NCI-H2171 treated with DMSO at 0.1 percent for 48 hours (cell line): ENCODE data around the gene NTM.

Source experiments
- DNase-seq: peaks from one replicate; lab custom pipeline; 2025; lab: John Stamatoyannopoulos, UW

NTM gene

DNA sequence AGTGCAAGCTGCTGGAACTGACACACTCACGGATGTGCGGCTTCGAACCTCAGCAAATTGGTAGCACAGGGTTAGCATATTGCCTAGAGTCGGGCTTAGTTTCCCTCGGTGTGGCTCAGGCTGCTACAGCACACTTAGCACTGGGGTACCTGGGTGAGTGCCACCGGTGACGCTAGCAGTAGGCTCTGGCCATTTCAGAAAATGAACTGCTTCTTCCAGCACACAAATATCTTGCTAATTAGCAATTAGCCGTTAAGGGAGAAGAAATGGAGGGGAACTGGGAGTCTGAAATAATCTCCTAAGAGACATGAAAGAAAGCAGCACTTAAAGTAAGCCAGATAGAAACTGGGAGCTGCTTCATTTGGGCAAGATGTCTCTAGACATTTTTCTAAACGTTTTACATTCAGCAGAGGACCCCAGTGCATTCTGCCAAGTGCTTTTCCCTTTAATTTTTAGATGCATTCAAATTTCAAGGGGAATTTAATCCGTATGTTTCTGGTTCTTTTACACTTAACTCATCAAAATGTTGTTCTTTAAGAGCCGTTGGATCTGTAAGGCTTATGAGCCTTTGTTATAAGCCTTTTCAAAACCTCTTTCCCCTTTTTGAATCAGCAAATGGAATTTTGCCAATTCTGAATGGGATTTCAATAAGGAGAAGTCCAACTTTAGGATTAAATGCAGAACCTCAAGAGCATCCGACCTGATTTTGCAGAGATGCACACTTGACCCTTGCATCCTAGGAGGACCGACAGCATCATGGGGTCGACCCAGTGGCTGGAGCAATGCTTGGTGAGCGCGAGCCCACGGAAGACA lies 708.1 kb downstream of the NTM start:
- no peak for DNase-seq

DNA sequence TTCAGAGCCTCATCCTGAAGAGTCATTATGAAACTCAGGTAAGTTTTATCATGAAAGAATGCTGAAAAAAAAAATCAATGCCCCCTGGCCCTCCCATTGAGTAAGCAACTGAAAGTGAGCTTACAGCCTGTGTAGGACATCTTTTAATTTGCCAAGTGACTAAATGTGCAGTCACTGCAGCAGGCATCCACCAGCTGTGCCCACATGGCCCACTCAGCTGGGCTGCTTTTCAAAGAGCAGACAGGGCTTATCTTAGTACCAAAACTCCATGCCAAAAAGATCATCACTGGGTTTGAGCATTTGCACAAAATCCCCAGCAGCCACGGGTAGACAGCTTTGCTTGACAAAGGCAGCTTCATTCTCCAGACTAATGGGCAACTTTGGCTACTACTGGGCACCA lies 709.7 kb downstream of the NTM start:
- DNase-seq: no peak

DNA sequence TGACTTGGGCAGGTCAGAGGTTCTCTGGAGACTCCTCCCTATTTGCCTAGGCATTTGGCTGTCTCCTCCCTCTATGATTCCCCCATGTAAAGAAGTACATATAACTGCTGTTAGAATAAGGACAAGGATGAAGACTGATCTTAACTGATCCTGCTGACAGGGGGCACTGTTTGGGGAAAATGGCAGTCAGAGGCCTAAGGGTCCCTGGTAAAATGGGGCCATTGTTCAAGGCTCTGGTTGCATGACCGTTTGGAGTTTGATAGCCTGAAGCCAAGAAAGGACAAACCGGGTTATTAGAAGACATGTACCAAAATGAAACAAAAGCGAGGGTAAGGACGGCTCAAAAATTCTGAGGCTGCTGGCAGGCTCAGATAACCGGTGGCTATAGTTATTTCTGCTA lies 712.2 kb downstream of the NTM start:
- no peak for DNase-seq

DNA sequence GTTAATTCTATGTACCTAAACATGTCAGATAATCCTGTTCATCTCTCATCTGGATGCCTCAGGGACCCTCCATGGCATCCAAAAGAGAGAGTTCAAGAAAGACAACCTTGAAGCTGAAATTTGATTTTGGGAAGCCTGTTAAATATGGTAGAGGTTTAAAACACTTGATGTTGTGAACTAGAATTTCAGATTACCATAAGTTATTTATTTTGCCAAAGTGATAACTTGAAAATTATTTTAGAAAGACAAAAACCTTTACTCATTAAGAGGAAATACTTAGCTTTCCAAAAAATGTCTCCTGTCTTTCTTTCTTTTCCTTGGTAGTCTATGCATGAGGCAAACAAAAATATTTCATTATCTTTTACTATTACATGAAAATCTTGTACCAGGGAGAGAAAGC lies 714.0 kb downstream of the NTM start:
- DNase-seq: no peak

DNA sequence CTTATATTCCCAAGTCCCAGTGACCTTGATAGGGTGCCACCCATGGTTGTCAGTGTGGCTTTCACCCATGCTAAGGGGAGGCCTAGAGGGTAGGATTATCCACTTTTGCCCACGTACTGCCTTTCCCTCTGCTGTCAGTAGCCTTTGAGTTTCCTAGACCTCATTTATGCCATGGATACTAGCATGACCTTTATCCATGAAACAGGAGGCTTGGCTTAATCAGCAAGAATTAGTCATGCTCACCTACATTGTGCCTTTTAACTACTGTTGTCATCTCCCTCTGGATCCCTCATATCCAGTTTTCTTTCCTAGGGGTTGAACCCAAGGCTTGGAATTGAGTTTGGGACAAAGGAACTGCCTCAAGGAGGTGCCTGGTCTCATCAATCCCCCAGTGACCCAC lies 716.7 kb downstream of the NTM start:
- no peak for DNase-seq

DNA sequence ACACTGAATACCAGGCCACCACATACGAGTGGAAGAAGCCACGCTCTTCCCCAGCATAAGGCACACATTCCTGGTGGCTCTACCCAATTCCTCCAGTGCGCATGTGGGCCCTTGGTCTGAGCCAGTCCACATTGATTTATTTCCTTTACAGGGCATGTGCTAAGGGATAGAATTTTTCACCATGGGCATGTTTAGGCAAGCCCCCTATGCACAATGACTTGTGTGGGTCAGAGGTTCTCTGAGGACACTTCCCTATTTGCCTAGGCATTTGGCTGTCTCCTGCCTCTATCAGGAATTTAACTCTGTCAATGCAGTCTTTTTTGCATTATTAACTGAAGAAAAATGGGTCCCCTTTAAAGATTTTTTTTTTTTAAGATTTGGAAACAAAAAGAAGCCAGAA lies 718.1 kb downstream of the NTM start:
- DNase-seq: no peak

DNA sequence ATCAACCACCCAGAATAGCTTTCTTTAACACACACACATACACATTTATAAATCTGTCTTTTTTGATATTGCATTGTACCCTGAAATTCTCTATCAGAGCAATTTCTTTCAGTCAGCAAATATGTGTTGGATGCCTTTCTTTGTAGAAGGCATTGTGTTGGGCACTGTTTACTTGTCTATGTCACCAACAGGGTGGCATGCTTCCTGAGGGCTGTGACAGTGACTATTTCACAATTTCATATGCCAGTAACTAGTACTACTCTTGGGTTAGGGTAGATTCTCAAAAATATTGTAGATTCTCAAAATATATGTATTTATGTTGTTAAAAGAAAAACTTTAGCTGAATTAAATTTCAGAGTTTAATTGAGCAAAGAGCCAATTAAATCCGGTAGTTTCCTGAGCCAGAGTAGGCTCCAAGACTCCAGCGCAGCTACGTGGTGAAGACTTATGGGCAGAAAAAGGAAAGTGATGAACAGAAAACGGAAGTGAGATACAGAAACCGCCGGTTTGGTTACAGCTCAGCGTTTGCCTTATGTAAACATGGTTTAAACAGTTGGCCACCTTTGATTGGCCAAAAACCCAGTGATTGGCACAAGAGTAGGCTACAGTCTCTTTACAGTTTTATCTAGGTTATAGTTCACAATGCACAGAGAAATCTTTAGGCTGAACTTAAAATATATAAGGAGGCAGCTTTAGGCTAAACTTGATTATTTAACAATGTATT lies 723.3 kb downstream of the NTM start:
- DNase-seq: no peak

DNA sequence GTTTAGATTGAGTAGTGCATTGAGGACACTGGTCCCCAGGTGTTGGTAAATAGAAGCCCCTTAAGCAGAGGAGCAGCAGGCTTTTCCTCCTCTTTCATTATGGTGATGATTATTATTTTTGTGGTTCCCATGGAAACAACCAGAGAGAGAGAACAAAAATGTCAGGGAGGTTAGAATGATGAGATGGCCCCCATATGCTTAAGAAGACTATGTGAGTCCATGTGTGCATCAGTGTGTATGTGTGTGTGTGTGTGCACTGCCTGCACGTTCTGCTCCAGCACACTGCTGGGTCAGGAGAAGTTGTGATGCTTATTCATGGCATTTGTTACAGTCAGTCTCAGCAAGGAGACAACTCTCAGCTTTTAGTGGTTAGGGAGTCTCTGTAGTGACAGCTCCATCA lies 724.2 kb downstream of the NTM start:
- DNase-seq: no peak

DNA sequence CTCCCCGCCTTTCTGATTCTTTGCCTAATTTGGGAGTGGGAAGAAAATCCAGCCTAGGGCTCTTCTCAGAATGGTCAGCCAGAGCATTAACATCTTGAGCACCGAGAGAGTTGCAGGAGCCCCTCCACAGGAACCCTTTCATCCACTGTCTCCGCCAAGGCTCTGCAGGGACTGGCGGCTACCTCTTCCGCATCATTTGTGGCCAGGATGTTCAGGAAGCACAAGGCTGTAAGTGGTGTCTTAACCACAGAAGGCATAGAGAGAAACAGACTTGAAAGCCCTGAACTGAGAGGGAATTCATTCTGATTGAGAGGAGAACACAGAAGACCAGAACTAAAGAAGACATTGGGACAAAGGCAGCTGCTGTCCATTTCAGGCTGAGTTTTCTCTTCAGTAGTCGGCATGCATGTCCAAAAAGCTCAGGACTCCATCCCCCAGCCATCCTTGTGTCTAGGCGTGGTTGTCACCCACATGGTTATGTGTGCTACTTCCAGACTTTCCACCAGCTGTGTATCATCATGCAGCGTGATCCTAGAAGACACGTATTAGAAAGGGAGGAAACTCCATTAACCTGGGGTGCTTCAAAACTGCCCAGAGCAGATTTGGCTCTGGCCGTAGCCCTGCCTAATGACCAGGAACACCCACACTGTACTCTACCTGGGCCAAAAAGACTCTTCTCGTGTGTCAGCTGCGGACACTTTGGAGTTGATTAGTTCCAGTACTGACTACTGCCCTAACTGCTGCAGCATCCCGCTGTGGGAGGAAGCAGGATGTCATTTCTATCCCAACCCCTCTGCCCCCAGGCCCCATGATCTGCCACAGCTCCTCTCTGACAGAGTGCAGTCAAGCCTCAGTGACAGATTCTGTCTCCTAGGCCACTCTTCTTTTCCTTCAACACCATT lies 725.1 kb downstream of the NTM start:
- DNase-seq: no peak

DNA sequence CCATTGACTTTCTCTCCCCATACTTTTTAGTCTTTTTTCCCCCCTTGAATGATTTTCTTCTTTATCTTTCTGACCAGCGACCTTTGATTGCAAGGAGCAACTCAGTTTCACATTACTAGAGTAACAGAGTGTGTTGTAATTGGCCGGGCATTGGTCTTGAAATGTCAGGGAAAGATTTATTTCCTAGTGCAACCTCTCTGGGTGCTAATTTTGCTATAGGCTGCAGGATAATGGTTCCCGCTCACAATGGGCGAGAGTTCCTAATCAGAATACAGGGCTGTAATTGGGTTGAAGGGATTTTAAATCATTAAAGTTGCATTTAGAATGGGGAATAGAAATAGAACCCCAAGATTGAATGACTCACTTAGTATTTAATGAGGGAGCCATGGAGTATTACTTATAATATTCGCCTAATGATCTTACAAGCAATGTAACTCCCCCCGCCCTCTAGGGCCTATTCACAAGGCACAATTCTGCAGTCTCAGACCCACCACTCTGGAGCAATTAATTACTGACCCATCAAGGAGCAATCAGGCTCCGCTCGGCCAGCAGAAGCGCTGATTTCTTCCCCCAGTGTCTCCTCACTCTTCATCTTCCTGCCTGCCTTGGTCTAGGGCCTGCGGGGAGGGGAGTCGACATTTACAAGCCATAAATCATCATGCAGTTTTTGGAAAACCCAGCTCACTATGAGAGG lies 725.9 kb downstream of the NTM start:
- DNase-seq: no peak

DNA sequence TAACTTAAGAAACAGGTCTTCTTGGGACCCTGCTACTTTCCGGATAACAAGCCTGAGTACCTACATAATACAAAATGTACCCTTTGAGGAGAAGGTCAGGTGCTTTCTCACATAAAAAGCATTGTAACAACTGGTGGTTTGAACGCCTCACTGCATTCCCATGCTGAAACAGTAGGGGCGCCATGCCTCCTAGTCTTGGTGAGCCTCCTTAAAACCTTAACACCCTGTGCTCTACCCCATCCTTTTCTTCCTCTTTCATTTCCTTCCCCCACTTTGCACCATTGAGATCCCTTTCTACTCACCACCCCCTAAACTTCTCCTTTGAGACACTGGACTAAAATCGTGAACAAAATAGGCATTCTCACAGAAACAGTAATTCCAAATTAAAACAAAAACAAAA lies 729.3 kb downstream of the NTM start:
- no peak for DNase-seq

DNA sequence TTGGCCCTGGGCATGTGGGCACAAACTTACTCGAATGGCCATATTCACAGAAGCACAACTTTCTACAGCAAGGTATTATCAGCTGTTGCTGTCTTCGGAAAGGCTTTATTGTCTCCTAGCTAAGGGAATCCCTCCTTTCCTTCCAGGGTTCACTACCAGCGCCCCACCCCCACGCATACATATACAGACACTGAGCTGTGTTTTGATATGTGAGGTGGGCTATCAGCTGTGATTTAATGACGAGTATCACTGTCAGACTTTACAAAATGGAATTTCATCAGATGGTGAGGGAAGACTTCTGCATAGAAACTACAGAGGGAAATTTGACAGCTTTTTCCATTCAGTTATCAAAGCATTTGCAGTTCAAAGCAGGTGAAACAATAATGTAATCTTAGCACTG lies 730.2 kb downstream of the NTM start:
- DNase-seq: no peak

DNA sequence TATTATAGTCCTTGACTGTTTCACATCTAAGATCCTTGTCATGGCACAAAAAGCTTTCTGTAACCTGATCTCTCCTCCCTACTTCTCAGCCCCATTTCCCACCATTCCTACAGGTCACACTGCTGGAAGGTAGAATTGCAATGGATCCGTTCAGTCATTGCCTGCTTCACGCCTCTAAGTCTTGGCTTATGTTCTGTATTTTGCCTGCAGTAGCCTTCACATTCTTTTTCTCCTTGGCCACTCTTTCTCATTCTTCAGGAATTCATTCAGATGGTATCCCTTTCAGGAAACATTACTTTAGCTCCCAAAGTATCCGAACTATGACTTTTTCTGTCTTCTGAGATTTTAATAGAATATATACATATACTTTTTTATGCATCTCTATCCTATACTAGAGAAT lies 731.5 kb downstream of the NTM start:
- no peak for DNase-seq

DNA sequence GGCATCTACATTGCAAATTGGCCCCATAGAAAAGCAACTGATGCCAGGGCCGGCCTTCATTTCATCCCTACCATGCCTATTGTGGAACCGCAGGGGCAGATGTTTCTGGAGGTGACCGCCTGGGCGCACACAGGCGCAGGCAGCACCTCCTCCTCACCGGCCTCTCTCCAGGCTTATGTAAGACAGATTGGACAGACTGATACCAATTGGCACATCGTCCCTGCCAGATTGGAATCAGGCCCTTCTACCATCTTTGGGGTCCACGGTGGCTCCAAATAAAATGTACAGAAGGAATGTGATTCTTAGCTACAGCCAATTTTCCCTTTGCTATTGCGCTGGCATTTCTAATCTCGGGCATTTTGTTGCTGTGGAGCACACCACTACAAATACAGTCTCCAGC lies 732.6 kb downstream of the NTM start:
- DNase-seq: no peak

DNA sequence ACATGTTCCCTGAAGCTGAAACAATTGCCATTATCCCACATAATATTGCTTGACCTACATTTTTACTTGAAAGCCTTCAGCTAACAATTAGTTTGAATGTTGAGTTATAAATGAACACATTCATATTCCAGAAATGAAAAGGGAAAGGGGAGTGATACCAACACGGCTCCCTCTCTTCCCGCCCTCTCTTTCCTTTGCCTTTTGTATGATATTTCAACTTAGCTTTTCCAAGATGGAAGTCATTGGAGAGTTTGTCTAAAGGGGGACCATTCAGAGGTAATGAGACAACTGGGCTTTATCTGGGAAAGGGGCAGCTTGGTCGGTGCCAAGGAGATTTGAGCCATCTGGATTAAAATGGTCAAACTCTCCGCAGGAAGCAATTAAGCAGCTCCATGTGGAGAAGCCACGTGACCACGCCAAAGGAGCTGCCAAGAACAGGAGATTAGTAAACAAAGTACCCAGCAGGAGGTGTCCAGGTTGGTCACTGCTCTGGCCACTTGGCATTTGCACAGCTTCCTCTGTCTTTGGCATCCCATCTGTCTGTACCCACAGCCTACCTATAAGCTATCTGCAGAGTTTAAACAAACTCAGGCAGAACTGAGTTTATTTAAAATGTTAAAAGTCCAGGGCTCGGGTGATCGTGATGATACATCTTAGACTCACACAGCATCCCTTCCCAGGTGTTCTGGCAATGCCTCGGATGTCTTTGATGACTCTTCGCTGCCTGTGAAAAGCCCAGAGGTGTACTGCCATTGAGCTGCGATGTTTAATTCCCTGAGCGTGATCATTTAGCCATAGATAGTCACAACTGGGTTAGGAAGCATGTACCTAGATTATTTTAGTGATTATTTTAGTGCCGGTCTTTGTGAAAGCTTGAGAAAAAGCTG lies 735.9 kb downstream of the NTM start:
- DNase-seq: no peak

DNA sequence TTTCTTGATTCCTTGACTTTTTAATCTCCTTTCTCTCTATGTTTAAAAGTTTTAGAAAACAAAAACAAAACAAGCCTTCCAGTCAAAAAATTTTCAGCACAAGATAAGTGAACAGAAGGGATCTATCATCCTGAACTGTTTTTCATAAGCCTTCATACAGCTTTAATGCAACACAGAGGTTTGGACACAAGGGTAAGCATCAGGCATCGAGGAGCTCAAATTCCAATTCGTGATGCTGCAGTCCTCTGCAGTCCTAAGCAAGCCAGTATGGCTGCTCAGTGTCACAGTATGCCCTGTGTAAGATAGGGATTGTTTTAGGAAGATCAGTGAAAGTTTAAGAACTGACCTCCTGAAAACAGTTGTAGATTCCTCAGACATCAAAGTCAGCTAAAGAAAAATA lies 740.9 kb downstream of the NTM start:
- no peak for DNase-seq

DNA sequence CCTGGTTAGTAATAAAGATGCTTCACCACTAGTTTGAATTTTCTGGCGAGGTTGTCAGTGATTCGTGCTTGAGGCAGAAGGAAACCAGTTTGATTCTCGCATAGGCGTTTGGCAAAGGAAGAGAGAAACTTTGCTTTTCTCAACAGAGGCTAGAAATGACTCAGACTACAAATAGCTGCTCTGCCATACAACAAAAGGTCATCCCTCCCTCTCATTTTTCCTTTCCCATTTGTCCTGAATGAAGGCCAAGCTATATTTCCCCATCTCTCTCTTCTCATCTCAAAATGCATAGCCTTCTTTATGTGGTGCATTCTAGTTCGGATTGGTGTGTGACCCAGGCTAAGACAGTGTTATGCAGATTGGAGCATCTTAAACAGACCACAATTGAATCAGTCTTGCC lies 741.4 kb downstream of the NTM start:
- DNase-seq: no peak

DNA sequence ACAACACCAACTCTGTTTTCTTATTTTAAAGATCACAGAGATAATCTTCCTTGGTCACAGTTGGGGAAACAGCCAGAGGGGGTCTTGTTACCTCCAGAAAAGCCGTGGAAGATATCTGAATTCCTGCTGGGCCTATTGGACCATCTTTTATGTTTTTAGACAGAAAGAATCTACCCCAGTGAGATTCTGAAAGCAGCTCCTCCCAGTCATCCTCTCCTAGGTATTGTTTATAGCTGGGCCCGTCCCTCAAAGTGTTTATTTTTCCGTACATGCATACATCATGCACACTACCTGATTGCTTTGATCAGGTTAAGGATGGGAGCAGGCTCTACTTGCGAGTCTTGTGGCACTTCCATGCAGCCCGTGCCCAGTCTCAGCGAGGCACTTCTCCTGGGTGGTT lies 742.4 kb downstream of the NTM start:
- no peak for DNase-seq

DNA sequence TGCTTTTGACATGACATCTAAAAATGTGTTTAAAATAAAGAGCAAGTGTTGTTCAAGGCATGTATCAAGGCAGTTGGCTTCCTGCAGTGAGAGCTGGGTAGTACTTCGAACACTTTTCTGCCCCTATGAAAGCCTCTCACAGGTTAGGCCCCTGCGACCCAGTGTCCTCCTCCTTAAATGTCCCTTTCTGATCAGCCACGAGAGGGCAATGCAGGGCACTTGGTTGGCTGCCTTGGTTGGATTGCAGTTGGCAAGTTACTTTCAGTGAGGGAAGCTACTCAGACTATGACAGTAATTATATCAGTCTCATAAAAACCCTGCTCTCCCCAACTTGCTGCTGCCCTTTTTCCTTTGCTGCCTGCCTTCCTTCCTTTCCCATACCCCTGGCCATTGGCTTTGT lies 743.8 kb downstream of the NTM start:
- DNase-seq: no peak

DNA sequence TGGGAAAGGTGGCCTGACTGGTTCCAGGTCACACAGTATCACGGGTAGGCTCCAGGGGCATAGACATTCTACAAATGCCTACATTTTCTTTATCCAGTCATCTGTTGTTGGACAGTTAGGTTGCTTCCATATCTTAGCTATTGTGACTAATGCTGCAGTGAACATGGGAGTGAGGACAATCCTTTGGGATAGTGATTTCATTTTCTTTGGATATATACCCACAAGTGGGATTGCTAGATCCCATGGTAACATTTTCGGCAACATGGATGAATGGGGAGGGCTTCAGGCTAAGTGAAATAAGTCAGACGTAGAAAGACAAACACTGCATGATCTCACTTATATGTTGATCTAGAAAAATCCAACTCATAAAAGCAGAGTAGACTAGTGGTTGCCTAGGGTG lies 744.3 kb downstream of the NTM start:
- DNase-seq: no peak

DNA sequence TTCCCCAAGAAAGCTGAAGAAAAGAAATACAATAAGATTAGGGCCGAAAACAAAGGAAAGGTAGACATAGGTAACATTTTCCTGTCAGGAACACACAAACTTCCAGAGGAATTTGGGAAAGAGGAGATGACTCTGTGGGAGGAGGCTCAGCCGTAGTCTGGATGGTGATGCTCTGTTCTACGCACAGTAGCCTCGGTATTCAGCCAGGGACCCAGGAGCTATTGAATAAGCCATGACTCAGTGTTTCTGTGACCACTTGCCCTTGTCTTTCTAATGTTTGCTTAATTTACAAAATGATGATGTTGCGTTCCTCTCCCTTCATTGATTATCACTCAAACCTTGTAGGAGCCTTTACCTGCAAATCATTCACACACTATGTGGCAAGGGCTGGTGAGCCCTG lies 745.0 kb downstream of the NTM start:
- no peak for DNase-seq
